ENCODE measurements around the gene MLF1.
A peak's percentile ranks its signal among the peaks of the same experiment; 100 is the strongest.
"Not testable (repeated sequence)": the region's sequence is repeated elsewhere in the genome, so short reads cannot be mapped to it uniquely, and the experiment has no call there.

The MLF1 gene

GRCh38 chr3:158570999-158571702, at the start of gene MLF1:
MLF1 (plus strand) TSS chr3:158571194; CDS start chr3:158571301, 107 bp downstream.
- DNase-seq (ENCODE audit: low read depth) = peak; percentile 47

GRCh38 chr3:158522221-158523136, 48.5 kb upstream of the MLF1 start:
- DNase-seq (ENCODE audit: low read depth) = no peak

GRCh38 chr3:158528076-158528674, 42.8 kb upstream of the MLF1 start:
- DNase-seq (ENCODE audit: low read depth) = no peak

- no peak for DNase-seq (ENCODE audit: low read depth)
Observed at GRCh38 chr3:158531334-158531733, 39.7 kb upstream of the MLF1 start.

- DNase-seq (ENCODE audit: low read depth) = no peak
Observed at GRCh38 chr3:158532099-158532734, 38.8 kb upstream of the MLF1 start.

GRCh38 chr3:158535918-158536317, 35.1 kb upstream of the MLF1 start:
- DNase-seq (ENCODE audit: low read depth) = no peak

GRCh38 chr3:158539414-158540014, 31.5 kb upstream of the MLF1 start:
- DNase-seq (ENCODE audit: low read depth) = peak; percentile 5

GRCh38 chr3:158540066-158540465, 30.9 kb upstream of the MLF1 start:
- DNase-seq (ENCODE audit: low read depth) = no peak

- no peak for DNase-seq (ENCODE audit: low read depth)
Observed at GRCh38 chr3:158548691-158549090, 22.3 kb upstream of the MLF1 start.

GRCh38 chr3:158549938-158550337, 21.1 kb upstream of the MLF1 start:
- not testable (repeated sequence) for DNase-seq (ENCODE audit: low read depth)

GRCh38 chr3:158552124-158552523, 18.9 kb upstream of the MLF1 start:
- DNase-seq (ENCODE audit: low read depth) = no peak

- DNase-seq (ENCODE audit: low read depth) = no peak
Observed at GRCh38 chr3:158559504-158559903, 11.5 kb upstream of the MLF1 start.

- DNase-seq (ENCODE audit: low read depth) = no peak
Observed at GRCh38 chr3:158560979-158561378, 10.0 kb upstream of the MLF1 start.

GRCh38 chr3:158562674-158563073, 8.3 kb upstream of the MLF1 start:
- DNase-seq (ENCODE audit: low read depth) = no peak

GRCh38 chr3:158563076-158563475, 7.9 kb upstream of the MLF1 start:
- DNase-seq (ENCODE audit: low read depth) = no peak

- DNase-seq (ENCODE audit: low read depth) = no peak
Observed at GRCh38 chr3:158565076-158565475, 5.9 kb upstream of the MLF1 start.

- no peak for DNase-seq (ENCODE audit: low read depth)
Observed at GRCh38 chr3:158568784-158569183, 2.2 kb upstream of the MLF1 start.

- DNase-seq (ENCODE audit: low read depth) = no peak
Observed at GRCh38 chr3:158569794-158570193, 1.2 kb upstream of the MLF1 start.

GRCh38 chr3:158571969-158572765, 1.2 kb downstream of the MLF1 start:
- no peak for DNase-seq (ENCODE audit: low read depth)

GRCh38 chr3:158572766-158573060, 1.7 kb downstream of the MLF1 start:
- no peak for DNase-seq (ENCODE audit: low read depth)

GRCh38 chr3:158573714-158574113, 2.7 kb downstream of the MLF1 start:
- no peak for DNase-seq (ENCODE audit: low read depth)
